Activated naive CD8-positive, alpha-beta T cell treated with anti-CD3 and anti-CD28 coated beads, Interleukin-2, amount 10 ng/mL, durations not matched to agents 7 days and 5 days (primary cell): ENCODE measurements around the gene GNG8. TPM values are rescaled to one million over a fixed set of nuclear protein-coding genes. Genes with fewer than 3 reads are reported as not detected.
A peak's percentile ranks its signal among the peaks of the same experiment; 100 is the strongest.

Experiments used
- ATAC-seq: fragments of 150-1000 bp; cut with Tn5 transposase; one replicate; pipeline ENCODE4 v1.10.0; 2021; ENCODE audit warnings: low read depth, moderate library complexity
- POLR2A ChIA-PET: fragments of 350-600 bp; sonication (Branson Sonifier 250); formaldehyde crosslinking; loops from one replicate; lab custom pipeline; 2021; ENCODE audit warnings: antibody characterized with exemption; lab: Charles Lee
- DNase-seq: peaks from one replicate; pipeline ENCODE4 v3.0.0; 2021
- H3K27ac Mint-ChIP-seq: one replicate; pipeline ENCODE4 v1.8.0; 2022; ENCODE audit warnings: mild to moderate bottlenecking, mixed read lengths
- H3K27me3 Mint-ChIP-seq: one replicate; pipeline ENCODE4 v1.8.0; 2022; ENCODE audit warnings: mild to moderate bottlenecking, moderate library complexity, mixed read lengths
- H3K36me3 Mint-ChIP-seq: one replicate; pipeline ENCODE4 v1.8.0; 2021; ENCODE audit warnings: mild to moderate bottlenecking, mixed read lengths
- H3K4me1 Mint-ChIP-seq: one replicate; pipeline ENCODE4 v1.8.0; 2021; ENCODE audit warnings: mixed read lengths
- H3K4me3 Mint-ChIP-seq: one replicate; pipeline ENCODE4 v1.8.0; 2022; ENCODE audit warnings: mild to moderate bottlenecking, moderate library complexity, mixed read lengths
- H3K9me3 Mint-ChIP-seq: one replicate; pipeline ENCODE4 v1.8.0; 2021; ENCODE audit warnings: mixed read lengths
- total RNA-seq, 2 experiments: library from RNA; stranded (reverse); gene quantifications; one replicate each; pipeline ENCODE4 v1.2.3, GENCODE V29; 2021

Gene GNG8
- total RNA-seq, 2 experiments from 2014 or later = 2.4 TPM; not detected in 1

DNA sequence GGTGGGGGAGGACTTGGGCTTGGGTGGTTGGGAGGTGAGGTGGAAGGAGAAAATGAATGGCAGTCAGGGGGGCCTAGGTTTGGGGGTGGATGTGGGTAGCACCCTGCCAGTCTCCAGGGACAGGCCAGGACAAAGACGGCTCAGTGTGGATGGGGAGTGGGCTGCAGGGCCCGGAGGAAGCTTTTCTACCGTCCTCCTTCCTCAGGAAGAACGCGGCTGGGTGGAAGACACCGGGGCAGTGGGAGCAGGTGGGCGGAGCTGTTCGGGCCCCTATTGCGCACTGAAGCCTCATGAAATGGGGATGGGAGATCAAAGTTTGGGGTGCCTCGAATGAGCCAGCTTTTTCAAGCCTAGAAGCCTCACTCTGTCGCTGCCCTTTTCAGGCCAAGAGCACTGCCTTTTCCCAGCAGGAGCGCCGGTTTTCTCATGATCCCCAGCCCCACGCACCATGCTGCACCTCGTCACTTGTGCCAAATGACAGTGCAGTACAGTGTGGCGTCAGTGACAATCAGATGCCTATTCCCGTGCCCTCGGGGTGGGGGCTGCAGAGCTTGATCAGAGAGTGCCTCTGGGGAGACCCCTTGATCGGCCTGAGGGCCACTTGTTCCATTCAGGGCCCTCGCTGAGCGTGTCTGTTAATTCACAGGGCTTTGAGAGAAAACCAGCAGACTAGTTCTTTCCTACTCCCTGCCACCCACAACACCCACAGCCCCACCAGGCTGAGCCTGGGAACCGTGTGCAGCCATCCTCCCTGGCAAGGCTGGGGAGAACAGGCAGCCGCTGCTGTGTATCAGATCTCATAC is 33.4 kb downstream of the GNG8 start:
- H3K36me3 Mint-ChIP-seq = peaks cover 28% of the 10 kb centered on the region
- H3K27ac Mint-ChIP-seq = peak overlapping the region; percentile 100
- ATAC-seq (peak; percentile 5), DNase-seq (no peak)
- POLR2A ChIA-PET = interaction anchor here (0.8 to 4.7 kb wide), 14 partner anchors 8 to 278 kb away, joined by 3 to 142 read pairs (median 4); partner anchors contain the start of genes DACT3, PPP5C and PTGIR
- H3K4me1 Mint-ChIP-seq = peaks cover 28% of the 10 kb centered on the region
- peak overlapping the region; percentile 97 for H3K4me3 Mint-ChIP-seq
- peaks cover 2% of the 10 kb centered on the region for H3K27me3 Mint-ChIP-seq
- H3K9me3 Mint-ChIP-seq = peaks cover 7% of the 10 kb centered on the region

DNA sequence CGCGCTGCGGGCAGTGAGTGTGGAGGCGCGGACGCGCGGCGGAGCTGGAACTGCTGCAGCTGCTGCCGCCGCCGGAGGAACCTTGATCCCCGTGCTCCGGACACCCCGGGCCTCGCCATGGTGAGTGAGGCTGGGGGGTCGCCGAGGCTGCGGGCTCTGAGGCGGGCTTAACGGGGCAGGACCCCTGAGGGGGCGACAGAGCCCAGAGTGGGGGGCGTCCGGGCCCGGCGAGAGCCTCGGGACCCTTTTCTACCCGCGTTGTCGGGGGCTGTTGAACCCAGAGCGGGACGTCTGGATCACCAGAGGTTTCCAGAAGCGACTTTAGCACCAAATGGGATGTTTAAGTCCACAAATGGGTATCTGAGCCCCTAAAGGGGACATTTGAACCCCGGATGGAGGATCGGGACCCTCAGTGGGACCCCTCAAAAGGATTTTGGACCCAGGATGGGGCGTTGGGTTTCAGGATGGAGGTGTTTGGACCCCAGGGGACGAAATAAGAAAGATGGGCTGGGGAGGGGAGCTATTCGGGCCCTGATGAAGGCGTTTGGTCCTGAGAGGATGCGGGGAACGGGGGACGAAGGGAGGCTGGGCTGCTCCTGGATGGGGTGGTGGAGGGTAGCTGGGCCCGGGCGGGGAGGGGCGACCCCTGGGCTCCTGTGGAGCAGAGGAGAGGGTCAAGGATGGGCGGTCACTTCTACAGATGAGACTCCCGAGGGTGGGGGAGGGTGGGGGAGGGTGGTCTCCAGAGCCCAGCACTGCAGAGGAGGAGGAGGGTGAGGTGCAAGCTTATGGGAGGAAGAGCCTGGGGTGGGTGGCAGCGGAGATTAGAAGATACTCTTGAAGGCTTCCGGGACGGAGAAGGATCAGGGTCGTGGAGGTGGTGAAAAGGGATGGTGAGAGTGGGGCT is 34.4 kb downstream of the GNG8 start, which contains the start of gene CALM3:
CALM3 (plus strand) TSS at position 13 of the 907 bp plus-strand sequence; CDS start at position 118, 105 bp downstream.
- POLR2A ChIA-PET = interaction anchor here (0.8 to 4.7 kb wide), 24 partner anchors 9 to 884 kb away, joined by 3 to 142 read pairs (median 4); partner anchors contain the start of genes DACT3 and GNG8
- H3K4me3 Mint-ChIP-seq = peak within 1 kb of the TSS; percentile 97
- no peak for DNase-seq
- peaks cover 30% of the 10 kb centered on the region for H3K4me1 Mint-ChIP-seq
- no peak for ATAC-seq
- peak within 1 kb of the TSS; percentile 100 for H3K27ac Mint-ChIP-seq
- peaks cover 7% of the 10 kb centered on the region for H3K9me3 Mint-ChIP-seq
- peaks cover 25% of the 10 kb centered on the region for H3K36me3 Mint-ChIP-seq
- peaks cover 2% of the 10 kb centered on the region for H3K27me3 Mint-ChIP-seq

DNA sequence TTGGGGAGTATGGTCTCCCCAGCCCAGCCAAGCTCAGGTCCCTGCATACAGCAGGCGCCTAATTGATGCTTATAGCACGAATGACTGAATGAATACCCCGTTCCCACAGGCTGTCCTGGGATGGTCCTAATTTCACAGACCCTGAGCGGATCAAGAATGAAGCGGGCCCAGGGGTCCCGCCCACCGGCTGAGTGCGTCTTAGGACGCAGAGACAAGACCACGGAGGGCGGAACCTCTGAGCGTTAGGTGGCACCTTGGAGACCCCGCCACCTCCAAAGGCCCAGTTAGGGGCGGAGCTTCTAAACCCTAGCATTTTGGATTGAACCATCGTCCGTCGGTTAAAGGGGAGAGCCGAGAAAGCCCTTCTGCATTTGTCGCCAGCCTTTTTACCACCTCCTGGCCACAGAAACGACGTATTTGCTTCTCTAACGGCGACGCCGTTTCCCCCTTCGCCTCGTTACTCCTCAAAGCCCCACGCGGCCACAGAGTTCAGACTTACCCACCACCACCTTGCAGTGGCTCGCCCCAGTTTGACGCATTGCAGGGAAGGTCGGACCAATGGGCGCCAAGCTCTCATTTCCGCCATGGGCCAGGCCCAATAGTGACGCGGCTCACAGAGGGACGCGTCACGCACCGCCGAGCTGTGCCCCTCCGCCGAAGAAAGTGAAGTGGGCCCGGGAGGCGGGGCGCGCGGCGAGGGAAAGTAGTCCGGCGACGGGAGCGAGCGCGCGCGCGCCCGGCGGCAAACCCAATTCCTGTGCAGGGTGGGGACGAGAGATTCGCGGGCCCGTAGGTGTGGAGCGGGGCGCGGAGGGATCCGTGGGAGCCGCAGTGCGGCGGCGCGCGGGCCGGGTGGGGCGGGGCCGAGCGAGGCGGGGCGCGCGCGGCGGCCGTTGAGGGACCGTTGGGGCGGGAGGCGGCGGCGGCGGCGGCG is 35.4 kb downstream of the GNG8 start:
- peak; percentile 87 for ATAC-seq
- Mint-ChIP-seq H3K36me3 (peaks cover 21% of the 10 kb centered on the region), H3K27me3 (peaks cover 2% of the 10 kb centered on the region), H3K27ac (peak overlapping the region; percentile 100), H3K4me1 (peaks cover 29% of the 10 kb centered on the region), H3K4me3 (peak overlapping the region; percentile 97), H3K9me3 (peaks cover 7% of the 10 kb centered on the region)
- POLR2A ChIA-PET = interaction anchor here (0.5 to 4.7 kb wide), 34 partner anchors 8 to 883 kb away, joined by 3 to 142 read pairs (median 4); partner anchors contain the start of genes ARHGAP35, DACT3, GNG8 and PTGIR
- DNase-seq = peak; percentile 99

- peaks cover 24% of the 10 kb centered on the region for H3K4me1 Mint-ChIP-seq
Measured at GRCh38 chr19:46599716-46600373, 36.2 kb downstream of the GNG8 start.

GRCh38 chr19:46598372-46598917 is 37.6 kb downstream of the GNG8 start:
- Mint-ChIP-seq H3K27me3 (peaks cover 2% of the 10 kb centered on the region), H3K4me1 (peaks cover 18% of the 10 kb centered on the region), H3K27ac (no peak overlapping the region), H3K9me3 (peaks cover 7% of the 10 kb centered on the region), H3K36me3 (peaks cover 20% of the 10 kb centered on the region), H3K4me3 (no peak overlapping the region)
- DNase-seq (no peak), ATAC-seq (no peak)
- POLR2A ChIA-PET = interaction anchor here (0.6 kb wide), 1 partner anchor 23 kb away, joined by 6 read pairs; no protein-coding TSS in a partner anchor

More at GRCh38 chr19:46599716-46600373, 36.2 kb downstream of the GNG8 start:
- Mint-ChIP-seq H3K27ac (peak overlapping the region; percentile 100), H3K4me3 (peak overlapping the region; percentile 97), H3K36me3 (peaks cover 21% of the 10 kb centered on the region), H3K27me3 (peaks cover 2% of the 10 kb centered on the region), H3K9me3 (peaks cover 7% of the 10 kb centered on the region)
- DNase-seq (no peak), ATAC-seq (no peak)
- POLR2A ChIA-PET = interaction anchor here (0.5 to 4.7 kb wide), 20 partner anchors 8 to 261 kb away, joined by 3 to 142 read pairs (median 5); partner anchors contain the start of genes ARHGAP35, DACT3 and SLC1A5

DNA sequence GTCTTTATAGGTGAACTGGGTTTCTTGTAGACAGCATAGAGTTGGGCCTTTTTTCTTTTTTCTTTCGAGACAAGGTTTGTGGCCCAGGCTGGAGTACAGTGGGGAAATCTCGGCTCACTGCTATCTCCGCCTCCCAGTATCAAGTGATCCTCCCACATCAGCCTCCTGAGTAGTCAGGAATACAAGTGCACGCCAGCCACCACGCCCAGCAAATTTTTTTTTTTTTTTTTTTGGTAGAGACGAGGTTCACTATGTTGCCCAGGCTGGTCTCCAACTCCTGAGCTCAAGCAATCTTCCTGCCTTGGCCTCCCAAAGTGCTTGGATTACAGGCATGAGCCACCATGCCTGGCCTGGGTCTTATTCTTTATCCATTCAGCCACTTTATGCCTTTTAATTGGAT is 40.0 kb downstream of the GNG8 start:
- Mint-ChIP-seq H3K9me3 (peaks cover 7% of the 10 kb centered on the region), H3K4me3 (no peak overlapping the region), H3K27ac (no peak overlapping the region), H3K4me1 (peaks cover 9% of the 10 kb centered on the region), H3K27me3 (peaks cover 2% of the 10 kb centered on the region), H3K36me3 (peaks cover 11% of the 10 kb centered on the region)
- DNase-seq (no peak), ATAC-seq (no peak)
- POLR2A ChIA-PET = no interaction called here

- no peak overlapping the region for H3K4me3 Mint-ChIP-seq
- H3K36me3 Mint-ChIP-seq = no peaks in the 10 kb centered on the region
- H3K9me3 Mint-ChIP-seq = no peaks in the 10 kb centered on the region
- no peak overlapping the region for H3K27ac Mint-ChIP-seq
- no peaks in the 10 kb centered on the region for H3K4me1 Mint-ChIP-seq
- POLR2A ChIA-PET = interaction anchor here (0.6 kb wide), 1 partner anchor 8 kb away, joined by 3 read pairs; no protein-coding TSS in a partner anchor
- DNase-seq (no peak), ATAC-seq (no peak)
- peaks cover 4% of the 10 kb centered on the region for H3K27me3 Mint-ChIP-seq
Measured at GRCh38 chr19:46591870-46592269, 44.1 kb downstream of the GNG8 start.

DNA sequence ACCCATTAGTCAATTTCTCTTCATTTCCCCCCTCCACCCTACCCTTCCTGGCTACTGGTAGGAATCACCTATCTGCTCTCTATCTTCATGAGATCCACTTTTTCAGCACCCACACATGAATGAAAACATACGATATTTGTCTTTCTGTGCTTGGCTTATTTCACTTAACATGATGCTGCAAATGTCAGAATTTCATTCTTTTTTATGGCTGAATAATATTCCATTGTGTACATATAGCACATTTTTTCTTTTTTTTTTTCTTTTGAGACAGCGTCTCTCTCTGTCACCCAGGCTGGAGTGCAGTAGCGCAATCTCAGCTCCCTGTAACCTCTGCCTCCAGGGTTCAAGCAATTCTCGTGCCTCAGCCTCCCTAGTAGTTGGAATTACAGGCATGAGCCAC is 44.7 kb downstream of the GNG8 start:
- H3K36me3 Mint-ChIP-seq = no peaks in the 10 kb centered on the region
- H3K27me3 Mint-ChIP-seq = peaks cover 7% of the 10 kb centered on the region
- no peak overlapping the region for H3K4me3 Mint-ChIP-seq
- H3K9me3 Mint-ChIP-seq = no peaks in the 10 kb centered on the region
- no peaks in the 10 kb centered on the region for H3K4me1 Mint-ChIP-seq
- no peak overlapping the region for H3K27ac Mint-ChIP-seq
- ATAC-seq (no peak), DNase-seq (no peak)
- POLR2A ChIA-PET = no interaction called here

DNA sequence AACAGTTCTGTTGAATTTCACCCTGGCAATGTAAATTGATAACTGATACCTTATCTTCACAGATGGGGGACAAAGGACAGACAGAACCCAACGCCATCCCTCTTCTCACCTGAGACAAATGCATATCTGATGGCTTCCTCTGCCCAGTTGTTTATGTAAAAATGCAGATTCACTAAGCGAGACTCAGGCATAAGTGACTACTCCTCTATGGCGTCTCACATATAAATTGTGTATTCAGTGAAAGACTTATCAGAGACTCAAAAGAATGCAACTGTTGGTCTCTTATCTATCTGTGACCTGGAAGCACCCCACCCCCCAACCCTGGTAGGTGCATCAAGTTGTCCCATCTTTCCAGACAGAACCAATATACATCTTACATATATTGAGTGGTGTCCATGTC is 48.1 kb downstream of the GNG8 start:
- Mint-ChIP-seq H3K27ac (no peak overlapping the region), H3K4me1 (peaks cover 3% of the 10 kb centered on the region), H3K9me3 (no peaks in the 10 kb centered on the region), H3K27me3 (peaks cover 17% of the 10 kb centered on the region), H3K36me3 (no peaks in the 10 kb centered on the region), H3K4me3 (no peak overlapping the region)
- DNase-seq (no peak), ATAC-seq (no peak)
- POLR2A ChIA-PET = no interaction called here

DNA sequence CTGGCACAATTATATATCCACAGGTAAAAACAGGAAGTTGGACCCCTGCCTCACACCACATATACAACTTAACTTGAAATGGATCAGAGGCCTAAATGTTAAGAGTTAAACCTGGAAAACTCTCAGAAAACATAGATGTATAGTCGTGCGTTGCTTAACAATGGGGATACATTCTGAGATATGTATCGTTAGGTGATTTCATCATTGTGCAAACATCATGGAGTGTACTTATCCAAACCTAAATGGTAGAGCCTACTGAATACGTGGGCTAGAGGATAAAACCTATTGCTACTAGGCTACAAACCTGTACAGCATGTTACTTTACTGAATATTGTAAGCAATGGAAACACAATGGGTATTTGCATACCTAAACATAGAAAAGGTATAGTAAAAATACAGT is 49.7 kb downstream of the GNG8 start:
- POLR2A ChIA-PET = interaction anchor here (1.0 kb wide), 1 partner anchor 15 kb away, joined by 3 read pairs; the partner anchor contains the start of gene CALM3
- Mint-ChIP-seq H3K9me3 (no peaks in the 10 kb centered on the region), H3K27ac (no peak overlapping the region), H3K4me1 (peaks cover 3% of the 10 kb centered on the region), H3K4me3 (no peak overlapping the region), H3K27me3 (peaks cover 17% of the 10 kb centered on the region), H3K36me3 (no peaks in the 10 kb centered on the region)
- no peak for ATAC-seq
- DNase-seq = no peak

DNA sequence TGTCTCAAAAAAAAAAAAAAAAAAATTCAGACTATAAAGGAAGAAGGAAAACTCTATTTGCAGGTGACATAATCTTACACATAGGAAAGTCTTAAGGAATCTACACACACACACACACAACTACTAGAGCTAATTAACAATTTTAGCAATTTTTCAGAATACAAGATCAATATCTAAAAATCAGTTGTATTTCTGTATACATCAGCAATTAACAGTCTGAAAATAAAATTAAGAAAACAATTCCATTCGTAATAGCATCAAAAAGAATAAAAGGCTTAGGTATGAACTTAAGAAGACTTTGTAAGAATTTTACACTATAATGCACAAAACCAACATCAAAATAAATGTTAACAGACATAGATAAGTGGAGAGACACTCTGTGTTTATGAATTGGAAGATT is 50.5 kb downstream of the GNG8 start:
- POLR2A ChIA-PET = interaction anchor here (1.0 kb wide), 1 partner anchor 15 kb away, joined by 3 read pairs; the partner anchor contains the start of gene CALM3

More for the DNA sequence above, 50.5 kb downstream of the GNG8 start:
- Mint-ChIP-seq H3K27me3 (peaks cover 18% of the 10 kb centered on the region), H3K4me1 (peaks cover 3% of the 10 kb centered on the region), H3K27ac (no peak overlapping the region), H3K4me3 (no peak overlapping the region), H3K9me3 (no peaks in the 10 kb centered on the region), H3K36me3 (no peaks in the 10 kb centered on the region)
- ATAC-seq (no peak), DNase-seq (no peak)
